NCI-H526 treated with DMSO at 0.1 percent for 48 hours (cell line): ENCODE results near the gene CEACAM18.

ENCODE experiments used
- DNase-seq: peaks from one replicate; lab custom pipeline; 2025; lab: John Stamatoyannopoulos, UW

CEACAM18 gene

DNA sequence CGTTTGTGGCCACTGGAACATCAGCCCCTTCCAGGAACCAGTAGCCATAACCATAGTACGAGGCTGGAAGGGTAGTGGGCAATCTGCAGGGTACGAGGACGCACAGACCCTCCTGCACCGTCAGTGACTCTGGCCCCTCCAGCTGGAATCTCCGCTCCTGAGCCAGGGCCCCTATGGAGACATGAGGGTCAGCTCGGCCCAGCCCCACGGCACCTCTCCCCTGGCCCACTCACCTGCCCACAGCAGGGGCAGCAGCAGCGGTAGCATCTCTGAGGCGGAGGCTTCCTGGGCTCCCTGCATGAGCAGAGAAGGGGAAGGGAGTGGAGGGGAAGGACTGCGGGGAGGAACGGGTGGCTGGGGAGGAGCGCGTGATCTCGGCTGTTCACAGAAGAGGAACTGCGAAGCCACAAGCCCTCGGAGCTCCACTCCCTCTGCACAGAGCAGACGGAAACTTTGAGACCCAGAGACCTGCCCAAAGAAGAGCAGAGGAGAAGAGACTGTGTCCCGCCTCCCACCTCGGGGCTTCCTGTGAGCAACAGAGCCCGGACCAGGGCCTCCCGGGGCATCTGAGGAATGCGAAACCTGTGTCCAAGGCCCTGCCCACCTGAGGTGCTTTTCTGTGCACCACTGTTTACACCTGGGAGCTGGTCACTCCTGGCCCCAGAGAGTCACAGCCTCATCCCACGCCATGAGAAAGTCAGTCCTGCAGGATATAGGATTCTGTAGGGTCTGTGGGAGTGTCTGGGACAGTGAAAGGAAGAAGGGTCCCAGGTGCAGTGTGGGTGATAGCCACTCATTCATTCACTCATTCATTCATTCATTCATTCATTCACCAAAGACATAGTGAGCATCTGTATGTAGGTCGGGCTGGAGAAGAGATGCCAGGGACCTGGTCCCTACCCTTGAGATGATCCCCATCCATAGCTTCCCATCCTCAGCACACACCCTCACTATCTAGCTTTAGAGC, 53.3 kb downstream of the CEACAM18 start, which contains the start of gene SIGLEC6:
SIGLEC6 (minus strand) TSS at position 322 of the 967 bp plus-strand sequence; CDS start at position 300, 22 bp downstream.
- no peak for DNase-seq

DNA sequence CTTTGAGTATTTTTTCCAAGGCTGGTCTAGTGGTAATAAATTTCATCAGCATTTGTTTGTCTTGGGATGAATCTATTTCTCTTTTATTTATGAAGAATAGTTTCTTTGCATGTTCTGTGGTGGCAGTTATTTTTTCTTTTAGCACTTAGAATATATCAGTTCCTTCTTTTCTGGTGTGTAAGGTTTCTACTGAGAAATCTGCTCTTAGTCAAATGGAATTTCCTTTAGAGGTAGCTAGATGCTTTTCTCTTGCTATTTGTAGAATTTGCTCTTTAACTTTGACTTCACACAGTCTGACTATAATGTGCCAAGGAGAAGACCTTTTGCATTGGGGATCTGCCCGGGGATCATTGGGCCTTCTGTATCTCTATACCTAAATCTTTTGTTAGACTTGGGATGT, 57.2 kb downstream of the CEACAM18 start:
- no peak for DNase-seq

DNA sequence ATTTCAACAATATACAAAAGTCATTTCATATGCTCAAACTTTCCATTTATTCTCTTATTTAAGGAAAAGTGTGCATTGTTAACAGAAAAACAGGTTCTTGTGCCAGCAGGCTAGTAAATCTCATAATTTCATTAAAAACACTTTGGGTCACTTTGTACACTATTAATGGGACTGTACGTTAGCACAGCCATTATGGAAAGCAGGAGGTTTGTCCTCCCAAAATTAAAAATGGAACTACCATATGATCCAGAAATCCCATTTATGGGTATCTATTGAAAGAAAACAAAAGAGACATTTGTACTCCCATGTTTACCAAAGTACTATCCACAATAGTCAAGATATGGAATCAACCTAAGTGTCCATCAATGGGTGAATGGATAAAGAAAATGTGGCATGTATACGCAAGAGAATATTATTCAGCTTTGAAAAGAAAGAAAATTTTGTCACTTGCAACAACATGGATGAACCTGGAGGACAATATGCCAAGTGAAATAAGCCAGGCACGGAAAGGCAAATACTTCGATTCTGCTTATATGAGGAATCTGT, 61.6 kb downstream of the CEACAM18 start:
- DNase-seq, result no peak
